ENCODE data around the gene FLNB.

DNA sequence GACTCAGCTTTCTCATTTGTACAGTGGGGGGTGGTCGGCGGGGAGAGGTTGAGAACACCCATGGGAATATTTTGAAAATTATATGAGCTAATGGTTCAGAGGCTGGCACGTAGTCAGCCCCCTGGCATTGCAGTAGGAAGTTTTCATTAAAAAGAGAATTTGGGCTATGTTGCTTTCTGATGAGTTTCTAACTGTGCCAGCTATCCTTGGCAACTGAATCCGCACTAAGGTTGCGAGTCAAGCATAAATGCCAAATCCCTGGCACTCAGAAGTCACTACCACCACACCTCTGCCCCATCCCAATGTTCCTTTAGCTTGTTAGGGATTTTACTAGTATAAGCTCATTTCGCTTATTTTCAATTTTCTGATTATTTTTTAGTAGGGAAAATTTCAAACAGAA lies 111.0 kb downstream of the FLNB start:
- TF ChIP-seq, protein P1, sequence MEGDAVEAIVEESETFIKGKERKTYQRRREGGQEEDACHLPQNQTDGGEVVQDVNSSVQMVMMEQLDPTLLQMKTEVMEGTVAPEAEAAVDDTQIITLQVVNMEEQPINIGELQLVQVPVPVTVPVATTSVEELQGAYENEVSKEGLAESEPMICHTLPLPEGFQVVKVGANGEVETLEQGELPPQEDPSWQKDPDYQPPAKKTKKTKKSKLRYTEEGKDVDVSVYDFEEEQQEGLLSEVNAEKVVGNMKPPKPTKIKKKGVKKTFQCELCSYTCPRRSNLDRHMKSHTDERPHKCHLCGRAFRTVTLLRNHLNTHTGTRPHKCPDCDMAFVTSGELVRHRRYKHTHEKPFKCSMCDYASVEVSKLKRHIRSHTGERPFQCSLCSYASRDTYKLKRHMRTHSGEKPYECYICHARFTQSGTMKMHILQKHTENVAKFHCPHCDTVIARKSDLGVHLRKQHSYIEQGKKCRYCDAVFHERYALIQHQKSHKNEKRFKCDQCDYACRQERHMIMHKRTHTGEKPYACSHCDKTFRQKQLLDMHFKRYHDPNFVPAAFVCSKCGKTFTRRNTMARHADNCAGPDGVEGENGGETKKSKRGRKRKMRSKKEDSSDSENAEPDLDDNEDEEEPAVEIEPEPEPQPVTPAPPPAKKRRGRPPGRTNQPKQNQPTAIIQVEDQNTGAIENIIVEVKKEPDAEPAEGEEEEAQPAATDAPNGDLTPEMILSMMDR (IDR thresholded peaks at IDR 0.05; ENCODE audit: insufficient read depth, low read depth, low read length) = no peak
- no peak for TF ChIP-seq EZH2 (IDR thresholded peaks at IDR 0.05; ENCODE audit: insufficient read depth, low read length)
